Right lobe of liver (tissue), 6 donors: ENCODE measurements around the gene ATCAY. TPM values are rescaled to one million over a fixed set of nuclear protein-coding genes. Genes with fewer than 3 reads are reported as not detected.
A peak's percentile ranks its signal among the peaks of the same experiment; 100 is the strongest.
"Not testable (repeated sequence)": the region's sequence is repeated elsewhere in the genome, so short reads cannot be mapped to it uniquely, and the experiment has no call there.

ENCODE experiments used
- ATAC-seq, 4 donors: fragments of 200-7000 bp; cut with Tn5 transposase; one replicate each; pipeline ENCODE4 v1.9.1; 2020; ENCODE audit warnings: mild to moderate bottlenecking in 4 of 4, moderate library complexity in 4 of 4
- DNase-seq, 3 donors: peaks; one replicate each; pipeline ENCODE4 v3.0.0-alpha.2; 2020
- H3K27ac ChIP-seq, 3 donors: fragments of 200-600 bp; one replicate each; pipeline ENCODE4 v1.8.0; 2022
- H3K27me3 ChIP-seq, 2 donors: fragments of 200-600 bp; one replicate each; pipeline ENCODE4 v1.8.0; 2022
- H3K36me3 ChIP-seq, 4 donors: fragments of 200-600 bp; sonication (generic) in 1 of 4; one replicate each; pipeline versions ENCODE4 v1.5.1 to v1.8.0; 2017 to 2022; ENCODE audit warnings: control low read depth in 1 of 4
- H3K4me1 ChIP-seq, 4 donors: fragments of 200-600 bp; sonication (generic) in 1 of 4; one replicate each; pipeline versions ENCODE4 v1.5.1 to v1.8.0; 2017 to 2022; ENCODE audit warnings: control low read depth in 1 of 4
- H3K4me3 ChIP-seq, 3 donors: fragments of 200-600 bp; one replicate each; pipeline ENCODE4 v1.8.0; 2022
- H3K9me3 ChIP-seq, 4 donors: fragments of 200-600 bp; sonication (generic) in 1 of 4; one replicate each; pipeline versions ENCODE4 v1.5.1 to v1.8.0; 2017 to 2022; ENCODE audit warnings: control low read depth in 1 of 4
- POLR2A ChIP-seq: fragments of 450-650 bp; IDR thresholded peaks from one replicate; pipeline ENCODE4 v1.6.1; 2017; ENCODE audit warnings: antibody characterized with exemption, mild to moderate bottlenecking
- WGBS: methylation state at CpG from one replicate; pipeline ENCODE4 v1.1.6; 2018; ENCODE audit warnings: low coverage, low lambda C conversion rate; ENCODE audit not compliant: insufficient coverage; ENCODE audit errors: missing lambda C conversion rate; 5-methylcytosine and 5-hydroxymethylcytosine counted together
- intact Hi-C, 2 donors: fragments of 100-400 bp; cut with DNase I; formaldehyde crosslinking; loops; one replicate each; pipeline versions ENCODE4 v1.11.2 to v1.14.1; 2022
- total RNA-seq, 6 experiments: library from RNA; depleted of rRNA in 2 of 6; stranded (reverse); fragments of >200 nt in 2 of 6; fragmentation: NEBNext Ultra II Directional in 3 of 6; extraction: Animal tissue kit (Norgen Biotek cat#: 25700) in 3 of 6; gene quantifications; one replicate each; pipeline versions ENCODE4 v1.1.0 to v1.2.4, GENCODE V29; 2016 to 2023
- TF ChIP-seq, protein P1 (sequence below), 4 donors: fragments of 200-600 bp in 3 of 4; fragments of 450-650 bp in 1 of 4; IDR thresholded peaks; one replicate each; pipeline versions ENCODE4 v1.5.1 to v1.8.0; 2016 to 2022; ENCODE audit warnings: antibody characterized with exemption in 4 of 4, mild to moderate bottlenecking in 2 of 4
- donor health status: DM: no; HTN: yes; CAD: no.
- donor health status: DM: no; HTN: no; CAD: no.
- donor health status: DM: no; HTN: no; CAD: no.
- donor health status: DM: no; HTN: yes; CAD: no.
- donor health status: DM: no; HTN: yes; CAD: no.

The ATCAY gene
- total RNA-seq, 6 experiments from 2014 or later: not detected

GRCh38 chr19:3867971-3868769, 12.3 kb upstream of the ATCAY start:
- no peak overlapping the region for H3K27ac ChIP-seq
- no peak for DNase-seq
- peaks cover 0 to 5% of the 10 kb centered on the region in 2 donors for H3K27me3 ChIP-seq
- intact Hi-C loops: no loop called here
- no peaks in the 10 kb centered on the region for H3K4me1 ChIP-seq
- no peak overlapping the region for H3K4me3 ChIP-seq
- TF ChIP-seq POLR2A: no peak
- TF ChIP-seq, protein P1, sequence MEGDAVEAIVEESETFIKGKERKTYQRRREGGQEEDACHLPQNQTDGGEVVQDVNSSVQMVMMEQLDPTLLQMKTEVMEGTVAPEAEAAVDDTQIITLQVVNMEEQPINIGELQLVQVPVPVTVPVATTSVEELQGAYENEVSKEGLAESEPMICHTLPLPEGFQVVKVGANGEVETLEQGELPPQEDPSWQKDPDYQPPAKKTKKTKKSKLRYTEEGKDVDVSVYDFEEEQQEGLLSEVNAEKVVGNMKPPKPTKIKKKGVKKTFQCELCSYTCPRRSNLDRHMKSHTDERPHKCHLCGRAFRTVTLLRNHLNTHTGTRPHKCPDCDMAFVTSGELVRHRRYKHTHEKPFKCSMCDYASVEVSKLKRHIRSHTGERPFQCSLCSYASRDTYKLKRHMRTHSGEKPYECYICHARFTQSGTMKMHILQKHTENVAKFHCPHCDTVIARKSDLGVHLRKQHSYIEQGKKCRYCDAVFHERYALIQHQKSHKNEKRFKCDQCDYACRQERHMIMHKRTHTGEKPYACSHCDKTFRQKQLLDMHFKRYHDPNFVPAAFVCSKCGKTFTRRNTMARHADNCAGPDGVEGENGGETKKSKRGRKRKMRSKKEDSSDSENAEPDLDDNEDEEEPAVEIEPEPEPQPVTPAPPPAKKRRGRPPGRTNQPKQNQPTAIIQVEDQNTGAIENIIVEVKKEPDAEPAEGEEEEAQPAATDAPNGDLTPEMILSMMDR (IDR thresholded peaks at IDR 0.05): no peak
- 9% methylated on average over 24 of the region's 30 CpGs for WGBS
- peak in 1 of 4 donors; percentile 17 for ATAC-seq
- H3K9me3 ChIP-seq: no peaks in the 10 kb centered on the region
- no peaks in the 10 kb centered on the region for H3K36me3 ChIP-seq

GRCh38 chr19:3868770-3869456, 11.6 kb upstream of the ATCAY start, which contains the start of gene ZFR2:
Gene ZFR2, minus strand, starts transcription at chr19:3869038. Its CDS starts 21 bp downstream, at chr19:3869017.
- WGBS: 11% methylated on average over 9 of the region's 62 CpGs
- H3K27me3 ChIP-seq: peaks cover 0 to 5% of the 10 kb centered on the region in 2 donors

DNA sequence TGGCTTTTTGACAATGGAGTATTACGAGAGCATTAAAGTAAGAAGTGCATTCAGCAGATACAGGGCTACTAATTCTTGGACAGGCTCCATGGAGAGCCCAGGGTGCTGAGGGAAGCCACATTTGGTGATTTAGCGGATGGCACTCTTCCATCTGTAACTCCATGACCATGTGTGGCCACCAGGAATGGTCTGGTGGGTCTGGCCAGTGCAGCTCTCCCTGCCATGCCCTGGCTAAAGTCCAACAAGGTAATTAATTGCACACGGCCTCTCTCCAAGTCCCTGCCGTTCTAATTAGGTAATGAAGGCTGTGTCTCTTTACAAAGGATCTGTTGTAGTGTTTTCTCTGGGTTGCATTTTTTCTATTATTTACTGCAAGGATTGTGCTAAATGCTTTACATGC, 7.3 kb upstream of the ATCAY start:
- Histone ChIP-seq H3K27ac (no peak overlapping the region), H3K4me3 (no peak overlapping the region), H3K27me3 (peaks cover 0 to 1% of the 10 kb centered on the region in 2 donors), H3K4me1 (no peaks in the 10 kb centered on the region), H3K36me3 (no peaks in the 10 kb centered on the region), H3K9me3 (no peaks in the 10 kb centered on the region)
- WGBS: 44% methylated on average over 3 of the region's 4 CpGs
- intact Hi-C loops: no loop called here
- no peak for TF ChIP-seq POLR2A
- TF ChIP-seq, protein P1 (IDR thresholded peaks at IDR 0.05): no peak
- ATAC-seq (no peak), DNase-seq (no peak)

More at GRCh38 chr19:3868770-3869456, 11.6 kb upstream of the ATCAY start, which contains the start of gene ZFR2:
- DNase-seq: no peak
- H3K4me1 ChIP-seq: no peaks in the 10 kb centered on the region
- H3K9me3 ChIP-seq: no peaks in the 10 kb centered on the region
- no peaks in the 10 kb centered on the region for H3K36me3 ChIP-seq
- H3K4me3 ChIP-seq: no peak within 1 kb of the TSS
- intact Hi-C loops: no loop called here
- TF ChIP-seq, protein P1 (IDR thresholded peaks at IDR 0.05): no peak
- TF ChIP-seq POLR2A: no peak
- peak in 1 of 4 donors; percentile 30 for ATAC-seq
- no peak within 1 kb of the TSS for H3K27ac ChIP-seq

GRCh38 chr19:3874695-3875094, 5.8 kb upstream of the ATCAY start:
- DNase-seq, ATAC-seq, H3K27me3 ChIP-seq, H3K27ac ChIP-seq, H3K4me1 ChIP-seq, H3K4me3 ChIP-seq, H3K36me3 ChIP-seq, intact Hi-C loops, H3K9me3 ChIP-seq: not testable (repeated sequence)
- 52% methylated on average over 13 of the region's 13 CpGs for WGBS

DNA sequence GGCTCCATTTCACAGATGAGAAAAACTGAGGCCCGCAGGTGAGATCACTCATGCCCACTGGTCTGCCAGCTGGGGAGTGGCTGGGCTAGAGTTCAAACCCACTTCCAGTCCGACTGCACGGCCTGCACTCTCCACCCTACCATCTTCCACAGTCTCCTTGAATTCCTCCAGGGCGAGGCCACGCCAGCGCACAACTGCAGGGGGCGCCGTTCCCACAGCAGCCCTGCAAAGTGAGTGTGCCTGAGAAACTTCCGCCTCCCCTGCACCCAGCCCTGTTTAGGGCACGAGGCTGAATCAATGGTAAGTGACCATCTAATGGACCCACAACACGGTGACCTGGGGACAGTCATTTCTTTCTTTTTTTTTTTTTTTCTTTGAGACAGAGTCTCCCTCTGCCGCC, 829 bp upstream of the ATCAY start:
- WGBS: 56% methylated on average over 4 of the region's 12 CpGs
- H3K27ac ChIP-seq: no peak overlapping the region
- DNase-seq: no peak
- no peak for ATAC-seq
- H3K36me3 ChIP-seq: no peaks in the 10 kb centered on the region
- H3K9me3 ChIP-seq: no peaks in the 10 kb centered on the region
- no peaks in the 10 kb centered on the region for H3K4me1 ChIP-seq
- peaks cover 0 to 17% of the 10 kb centered on the region in 2 donors for H3K27me3 ChIP-seq
- H3K4me3 ChIP-seq: no peak overlapping the region
- intact Hi-C loops: no loop called here
- TF ChIP-seq POLR2A: no peak
- TF ChIP-seq, protein P1 (IDR thresholded peaks at IDR 0.05): no peak
